ENCODE results near the gene FHIT. TPM values are rescaled to one million over a fixed set of nuclear protein-coding genes. Genes with fewer than 3 reads are reported as not detected.

Gene FHIT
- total RNA-seq, 1 experiment from 2014 or later = 20.1 TPM

DNA sequence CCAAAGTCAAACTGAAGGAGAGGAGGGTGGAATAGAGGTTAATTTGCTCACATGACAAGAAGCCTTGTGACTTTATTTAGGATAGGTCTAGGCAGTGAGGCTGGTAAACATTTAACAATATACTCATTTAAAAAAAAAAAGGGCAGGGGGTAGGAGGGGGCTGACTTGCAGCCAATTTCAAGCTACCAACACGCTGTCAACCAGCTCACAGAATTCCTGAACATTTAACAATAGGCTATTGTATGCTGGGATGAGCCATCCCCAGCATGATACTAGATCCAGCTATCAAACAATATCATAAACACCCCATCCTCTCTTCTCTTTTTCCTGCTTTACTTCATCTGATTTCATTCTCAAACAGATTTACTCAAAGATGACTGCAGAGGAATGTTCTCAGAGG, 1105.1 kb downstream of the FHIT start:
- H3K27ac Mint-ChIP-seq (ENCODE audit: low read depth, unreplicated experiment) = no peak overlapping the region
- TF ChIP-seq, protein P1, sequence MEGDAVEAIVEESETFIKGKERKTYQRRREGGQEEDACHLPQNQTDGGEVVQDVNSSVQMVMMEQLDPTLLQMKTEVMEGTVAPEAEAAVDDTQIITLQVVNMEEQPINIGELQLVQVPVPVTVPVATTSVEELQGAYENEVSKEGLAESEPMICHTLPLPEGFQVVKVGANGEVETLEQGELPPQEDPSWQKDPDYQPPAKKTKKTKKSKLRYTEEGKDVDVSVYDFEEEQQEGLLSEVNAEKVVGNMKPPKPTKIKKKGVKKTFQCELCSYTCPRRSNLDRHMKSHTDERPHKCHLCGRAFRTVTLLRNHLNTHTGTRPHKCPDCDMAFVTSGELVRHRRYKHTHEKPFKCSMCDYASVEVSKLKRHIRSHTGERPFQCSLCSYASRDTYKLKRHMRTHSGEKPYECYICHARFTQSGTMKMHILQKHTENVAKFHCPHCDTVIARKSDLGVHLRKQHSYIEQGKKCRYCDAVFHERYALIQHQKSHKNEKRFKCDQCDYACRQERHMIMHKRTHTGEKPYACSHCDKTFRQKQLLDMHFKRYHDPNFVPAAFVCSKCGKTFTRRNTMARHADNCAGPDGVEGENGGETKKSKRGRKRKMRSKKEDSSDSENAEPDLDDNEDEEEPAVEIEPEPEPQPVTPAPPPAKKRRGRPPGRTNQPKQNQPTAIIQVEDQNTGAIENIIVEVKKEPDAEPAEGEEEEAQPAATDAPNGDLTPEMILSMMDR (IDR thresholded peaks at IDR 0.05; ENCODE audit: unreplicated experiment) = no peak
- intact Hi-C loops (cut with micrococcal nuclease) = no loop called here
- no peaks in the 10 kb centered on the region for H3K27me3 Mint-ChIP-seq (ENCODE audit: insufficient read depth, unreplicated experiment)
- ChIA-PET CTCF (interaction anchor here (0.7 kb wide), 1 partner anchor 828 kb away, joined by 3 read pairs; no protein-coding TSS in a partner anchor), POLR2A (no interaction called here)
- no peaks in the 10 kb centered on the region for H3K9me3 Mint-ChIP-seq (ENCODE audit: unreplicated experiment)
- no peak overlapping the region for H3K4me3 Mint-ChIP-seq (ENCODE audit: unreplicated experiment)
- no peak for DNase-seq (ENCODE audit: unreplicated experiment)
- no peaks in the 10 kb centered on the region for H3K4me1 Mint-ChIP-seq (ENCODE audit: insufficient read depth, unreplicated experiment)
- H3K36me3 Mint-ChIP-seq (ENCODE audit: insufficient read depth, unreplicated experiment) = no peaks in the 10 kb centered on the region
- no TSS peak for BruUV-seq (replicated peaks)

DNA sequence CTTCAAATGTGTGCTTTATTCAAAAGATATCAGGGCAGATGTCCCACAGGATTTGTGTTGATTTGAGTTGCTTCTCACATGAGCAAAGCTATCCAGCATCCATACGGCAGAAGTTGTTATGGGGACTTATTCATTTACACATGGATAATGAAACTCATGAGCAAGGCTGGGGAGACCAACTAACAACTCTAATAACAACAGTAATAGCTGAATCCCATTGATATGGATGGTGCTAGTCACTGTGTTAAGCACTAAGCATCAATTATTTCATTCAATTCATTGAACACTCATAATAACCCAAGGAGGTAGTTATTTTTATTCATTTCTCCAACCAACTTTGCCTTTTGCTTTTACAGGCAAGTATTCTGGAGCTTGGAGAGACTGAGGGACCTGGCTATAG, 1107.2 kb downstream of the FHIT start:
- Mint-ChIP-seq H3K27ac (ENCODE audit: low read depth, unreplicated experiment) (no peak overlapping the region), H3K36me3 (ENCODE audit: insufficient read depth, unreplicated experiment) (no peaks in the 10 kb centered on the region), H3K4me1 (ENCODE audit: insufficient read depth, unreplicated experiment) (no peaks in the 10 kb centered on the region), H3K27me3 (ENCODE audit: insufficient read depth, unreplicated experiment) (no peaks in the 10 kb centered on the region), H3K9me3 (ENCODE audit: unreplicated experiment) (no peaks in the 10 kb centered on the region), H3K4me3 (ENCODE audit: unreplicated experiment) (no peak overlapping the region)
- DNase-seq (ENCODE audit: unreplicated experiment) = no peak
- ChIA-PET POLR2A (interaction anchor here (0.6 kb wide), 1 partner anchor 1093 kb away, joined by 3 read pairs; no protein-coding TSS in a partner anchor), CTCF (no interaction called here)
- intact Hi-C loops (cut with micrococcal nuclease) = no loop called here
- TF ChIP-seq, protein P1 (IDR thresholded peaks at IDR 0.05; ENCODE audit: unreplicated experiment) = no peak
- no TSS peak for BruUV-seq (replicated peaks)

DNA sequence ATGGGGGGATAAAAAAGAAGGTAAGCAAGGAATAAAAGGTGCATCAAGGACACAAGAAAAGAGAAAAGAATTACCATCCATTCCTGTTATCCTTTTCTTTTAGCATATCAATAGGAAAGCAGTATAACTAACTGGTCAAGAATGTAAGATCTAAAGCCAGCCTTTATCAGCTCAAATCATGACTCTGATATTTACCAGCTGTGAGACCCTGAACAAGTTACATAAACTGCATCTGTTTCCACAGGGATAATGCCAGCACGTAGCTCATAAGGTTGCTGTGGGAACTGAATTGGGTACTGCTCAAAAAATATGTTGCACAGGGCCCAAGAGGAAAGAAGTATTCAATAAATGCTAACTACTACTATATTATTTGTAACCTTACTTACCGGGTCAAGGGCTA, 1109.2 kb downstream of the FHIT start:
- CTCF ChIA-PET = no interaction called here
- POLR2A ChIA-PET = no interaction called here
- no peaks in the 10 kb centered on the region for H3K9me3 Mint-ChIP-seq (ENCODE audit: unreplicated experiment)
- TF ChIP-seq, protein P1 (IDR thresholded peaks at IDR 0.05; ENCODE audit: unreplicated experiment) = no peak
- no peaks in the 10 kb centered on the region for H3K4me1 Mint-ChIP-seq (ENCODE audit: insufficient read depth, unreplicated experiment)
- H3K27me3 Mint-ChIP-seq (ENCODE audit: insufficient read depth, unreplicated experiment) = no peaks in the 10 kb centered on the region
- intact Hi-C loops (cut with micrococcal nuclease) = no loop called here
- DNase-seq (ENCODE audit: unreplicated experiment) = no peak
- BruUV-seq (replicated peaks) = no TSS peak
- no peak overlapping the region for H3K4me3 Mint-ChIP-seq (ENCODE audit: unreplicated experiment)
- no peak overlapping the region for H3K27ac Mint-ChIP-seq (ENCODE audit: low read depth, unreplicated experiment)
- H3K36me3 Mint-ChIP-seq (ENCODE audit: insufficient read depth, unreplicated experiment) = no peaks in the 10 kb centered on the region

DNA sequence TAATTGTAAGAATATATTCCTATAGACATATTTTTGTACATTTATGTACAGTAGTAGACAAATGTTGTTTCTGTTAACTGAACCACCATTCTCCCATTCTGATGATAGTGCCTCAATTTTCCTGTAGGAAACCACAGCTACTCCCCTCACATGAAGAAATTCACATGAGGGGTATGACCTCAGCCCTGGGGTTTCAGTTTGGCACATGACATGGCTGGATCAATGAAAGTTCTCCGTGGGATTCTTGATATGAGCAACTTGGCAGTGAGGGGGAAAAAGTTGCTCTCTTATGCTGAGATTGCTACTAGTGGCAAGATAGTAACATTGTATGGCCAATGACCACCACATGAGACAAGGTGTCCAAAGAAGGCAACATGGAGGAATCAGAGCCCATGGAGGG, 1111.1 kb downstream of the FHIT start:
- no peaks in the 10 kb centered on the region for H3K36me3 Mint-ChIP-seq (ENCODE audit: insufficient read depth, unreplicated experiment)
- TF ChIP-seq, protein P1 (IDR thresholded peaks at IDR 0.05; ENCODE audit: unreplicated experiment) = no peak
- no peaks in the 10 kb centered on the region for H3K9me3 Mint-ChIP-seq (ENCODE audit: unreplicated experiment)
- intact Hi-C loops (cut with micrococcal nuclease) = no loop called here
- BruUV-seq (replicated peaks) = no TSS peak
- no peaks in the 10 kb centered on the region for H3K4me1 Mint-ChIP-seq (ENCODE audit: insufficient read depth, unreplicated experiment)
- ChIA-PET CTCF (no interaction called here), POLR2A (interaction anchor here (1.7 kb wide), 1 partner anchor 10 kb away, joined by 3 read pairs; no protein-coding TSS in a partner anchor)
- H3K27me3 Mint-ChIP-seq (ENCODE audit: insufficient read depth, unreplicated experiment) = no peaks in the 10 kb centered on the region
- H3K4me3 Mint-ChIP-seq (ENCODE audit: unreplicated experiment) = no peak overlapping the region
- H3K27ac Mint-ChIP-seq (ENCODE audit: low read depth, unreplicated experiment) = no peak overlapping the region
- DNase-seq (ENCODE audit: unreplicated experiment) = no peak

Measured in MCF 10A (cell line).